ENCODE data around the gene SH3BP1.
"Not testable (repeated sequence)": the region's sequence is repeated elsewhere in the genome, so short reads cannot be mapped to it uniquely, and the experiment has no call there.

SH3BP1 gene

DNA sequence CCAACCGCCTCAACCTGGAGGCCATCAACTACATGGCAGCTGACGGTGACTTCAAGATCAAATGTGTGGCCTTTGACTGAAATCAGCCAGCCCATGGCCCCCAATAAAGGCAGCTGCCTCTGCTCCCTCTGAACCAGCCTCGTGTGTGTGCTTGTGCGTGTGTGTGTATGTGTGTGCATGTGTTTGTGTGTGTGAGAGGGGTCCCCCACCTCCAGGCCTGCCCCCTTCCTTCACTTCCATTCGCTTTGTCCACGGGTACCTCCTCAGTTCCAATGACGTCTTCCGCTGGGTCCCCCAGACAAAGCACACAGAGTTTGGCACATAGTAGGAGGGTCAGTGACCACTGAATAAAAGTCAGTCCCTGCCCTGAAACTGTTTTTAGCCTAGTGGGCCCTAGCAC is 40.2 kb downstream of the SH3BP1 start:
- no peak for DNase-seq (ENCODE audit: low read depth)

DNA sequence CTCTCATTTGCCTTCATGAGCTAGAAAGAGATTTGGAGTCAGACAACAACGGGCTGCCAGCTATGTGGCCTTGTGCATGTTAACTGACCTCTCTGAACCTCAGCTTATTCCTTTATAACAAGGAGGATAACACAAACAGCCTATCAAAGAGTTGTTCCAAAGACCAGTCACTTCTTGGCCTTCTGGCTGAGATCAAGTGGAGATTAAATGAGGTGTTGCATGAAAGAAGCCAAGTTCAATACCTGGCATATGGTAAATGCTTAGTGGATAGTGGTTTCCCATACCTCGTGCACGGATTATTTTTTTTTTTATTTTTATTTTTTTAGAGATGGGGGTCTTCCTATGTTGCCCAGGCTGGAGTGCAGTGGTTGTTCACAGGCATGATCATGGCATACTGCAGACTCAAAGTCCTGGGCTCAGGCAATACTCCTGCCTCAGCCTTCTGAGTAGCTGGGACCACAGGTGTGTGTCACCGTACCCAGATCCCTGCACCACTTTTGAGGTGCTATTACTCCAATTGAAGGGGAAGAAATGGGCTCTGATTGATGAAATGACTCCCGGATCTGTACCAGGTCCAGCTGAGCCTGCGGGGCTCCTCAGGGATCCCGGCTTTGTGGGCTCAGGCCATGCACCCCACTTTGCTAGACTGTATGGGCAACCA is 40.9 kb downstream of the SH3BP1 start:
- DNase-seq (ENCODE audit: low read depth) = no peak

DNA sequence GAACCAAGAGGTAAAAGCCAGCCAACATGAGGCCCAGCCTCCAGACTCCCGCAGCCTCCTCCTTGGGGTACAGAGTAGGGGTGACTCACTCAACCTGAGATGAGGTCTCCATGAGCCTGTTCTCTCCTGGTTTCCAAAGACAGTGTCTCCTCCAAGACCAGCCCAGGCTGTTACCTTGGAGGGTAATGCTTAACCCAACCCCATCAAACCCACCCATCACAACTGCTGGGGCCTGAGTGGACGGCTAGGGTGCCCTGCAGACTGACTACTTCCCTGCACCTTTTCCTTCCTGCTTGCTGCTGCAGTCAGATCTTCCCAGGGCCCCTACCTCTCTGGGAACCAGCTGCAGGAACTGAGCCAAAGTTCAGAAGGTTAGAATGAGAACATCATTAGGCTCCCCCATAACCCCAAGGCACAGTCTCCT is 41.5 kb downstream of the SH3BP1 start:
- no peak for DNase-seq (ENCODE audit: low read depth)

DNA sequence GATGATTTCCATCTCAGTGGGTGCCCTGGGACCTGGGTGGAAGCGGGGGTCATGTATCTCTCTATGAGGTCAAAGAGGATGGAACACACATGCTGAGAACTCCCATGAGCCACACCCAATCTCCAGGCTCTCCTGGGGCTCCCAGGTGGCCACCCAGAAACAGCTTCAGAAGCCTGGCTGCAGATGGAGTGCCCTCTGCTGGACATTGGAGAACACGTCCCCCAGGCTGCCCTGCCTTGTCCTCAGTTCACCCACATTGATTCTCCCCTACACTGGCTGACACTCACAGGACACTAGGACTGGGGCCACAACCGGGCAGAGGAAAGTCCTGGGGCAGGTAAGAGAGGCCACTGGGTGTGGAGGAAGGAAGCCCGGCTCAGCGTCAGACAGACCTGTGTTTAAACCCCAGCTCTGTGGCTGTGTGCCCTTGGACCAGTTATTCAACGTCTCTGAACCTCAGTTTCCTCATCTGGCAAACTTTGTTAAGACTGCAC is 42.1 kb downstream of the SH3BP1 start:
- DNase-seq (ENCODE audit: low read depth) = peak; percentile 49

DNA sequence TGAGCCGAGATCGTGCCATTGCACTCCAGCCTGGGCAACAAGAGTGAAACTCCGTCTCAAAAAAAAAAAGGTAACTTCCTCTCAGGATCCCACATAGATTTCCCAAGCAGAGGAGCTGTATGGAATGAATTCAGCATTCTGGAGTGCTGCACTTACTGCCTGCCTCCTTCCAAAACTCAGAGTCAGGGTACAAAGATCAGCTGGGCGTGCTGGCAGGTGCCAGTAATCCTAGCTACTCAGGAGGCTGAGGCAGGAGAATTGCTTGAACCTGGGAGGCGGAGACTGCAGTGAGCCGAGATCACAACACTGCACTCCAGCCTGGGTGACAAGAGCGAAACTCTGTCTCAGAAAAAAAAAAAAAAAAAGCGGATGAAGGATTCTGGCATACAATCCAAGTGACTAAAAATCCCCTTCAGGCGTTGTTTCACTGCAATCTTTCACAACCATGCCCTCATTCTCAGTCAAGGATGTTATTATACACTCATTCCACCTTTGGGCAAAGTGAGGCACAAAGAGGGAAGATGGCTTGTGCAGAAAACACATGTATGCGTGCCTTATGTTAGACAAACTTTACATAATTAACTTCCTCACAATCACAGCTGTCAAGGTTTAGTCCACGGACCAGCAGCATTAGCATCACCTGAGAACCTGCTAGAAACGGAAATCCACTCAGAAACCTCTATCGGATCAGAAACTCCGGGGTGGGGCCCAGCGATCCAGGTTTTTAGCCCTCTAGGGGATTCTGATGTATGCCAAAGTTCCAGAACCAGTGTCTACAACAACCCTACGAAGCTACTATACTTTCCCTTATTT is 45.5 kb downstream of the SH3BP1 start:
- DNase-seq (ENCODE audit: low read depth) = no peak

DNA sequence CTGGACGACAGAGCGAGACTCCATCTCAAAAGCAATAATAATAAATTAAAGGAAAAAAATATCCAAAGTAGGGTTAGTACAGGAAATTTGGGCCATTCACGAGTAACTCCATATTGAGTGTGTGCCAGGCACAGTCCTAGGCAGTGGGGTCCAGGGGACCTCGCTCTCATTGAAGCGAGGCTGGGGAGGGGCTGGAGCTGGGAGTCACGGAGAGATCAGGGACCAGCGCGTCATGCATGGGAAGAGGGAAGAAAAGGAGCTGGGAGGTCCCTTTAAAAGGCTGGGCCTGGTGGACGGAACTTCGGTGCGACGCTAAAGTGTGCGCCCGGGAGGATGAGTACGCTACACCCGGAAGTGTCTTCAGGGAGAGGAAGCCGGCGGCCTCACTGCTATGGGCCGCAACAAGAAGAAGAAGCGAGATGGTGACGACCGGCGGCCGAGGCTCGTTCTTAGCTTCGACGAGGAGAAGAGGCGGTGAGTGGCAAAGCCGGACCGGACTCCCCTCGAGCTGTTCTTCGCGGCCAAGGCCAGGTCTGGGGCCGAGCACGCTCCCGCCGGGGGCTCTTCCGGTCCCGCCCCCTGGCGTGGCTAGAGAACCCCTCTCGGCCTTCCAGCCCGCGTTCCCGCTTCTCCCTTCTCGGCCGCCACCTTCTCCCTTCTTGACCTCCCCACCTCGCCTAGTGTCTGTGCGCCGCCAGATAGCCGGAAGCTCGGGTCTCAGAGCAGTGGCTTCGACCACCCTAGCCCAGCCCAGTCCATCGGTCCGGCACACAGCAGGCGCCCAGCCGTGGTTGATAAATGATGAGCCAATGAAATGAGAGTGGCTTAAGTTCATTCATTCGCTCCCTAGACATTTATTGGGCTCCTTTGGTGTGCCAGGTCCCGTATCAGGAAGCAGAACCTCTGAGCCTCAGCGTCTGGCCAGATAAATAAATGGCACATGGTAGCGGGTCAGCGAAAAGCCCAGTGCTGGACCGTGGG is 46.8 kb downstream of the SH3BP1 start, which contains the start of gene NOL12:
Gene NOL12, plus strand, starts transcription at position 342 of the 981 bp plus-strand sequence. Its CDS starts 50 bp downstream, at position 392.
- peak; percentile 55 for DNase-seq (ENCODE audit: low read depth)

DNA sequence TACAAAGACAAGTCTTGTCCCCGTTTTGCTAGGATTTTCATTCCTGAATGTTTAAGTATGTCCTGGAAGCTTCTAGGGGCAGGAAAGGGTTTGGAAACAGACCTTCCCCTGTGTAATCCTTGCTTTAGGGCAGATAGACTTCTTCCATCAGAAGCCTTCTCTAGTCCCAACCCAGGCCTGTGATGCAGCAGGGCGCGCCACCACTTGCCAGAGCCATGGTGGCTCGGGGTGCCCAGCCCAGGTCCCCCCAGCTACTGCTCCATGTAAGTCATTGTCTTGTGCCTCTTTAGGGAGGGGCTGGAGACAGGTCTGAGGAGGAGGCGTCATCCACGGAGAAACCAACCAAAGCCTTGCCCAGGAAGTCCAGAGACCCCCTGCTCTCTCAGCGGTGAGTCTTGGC is 50.9 kb downstream of the SH3BP1 start:
- DNase-seq (ENCODE audit: low read depth) = no peak

DNA sequence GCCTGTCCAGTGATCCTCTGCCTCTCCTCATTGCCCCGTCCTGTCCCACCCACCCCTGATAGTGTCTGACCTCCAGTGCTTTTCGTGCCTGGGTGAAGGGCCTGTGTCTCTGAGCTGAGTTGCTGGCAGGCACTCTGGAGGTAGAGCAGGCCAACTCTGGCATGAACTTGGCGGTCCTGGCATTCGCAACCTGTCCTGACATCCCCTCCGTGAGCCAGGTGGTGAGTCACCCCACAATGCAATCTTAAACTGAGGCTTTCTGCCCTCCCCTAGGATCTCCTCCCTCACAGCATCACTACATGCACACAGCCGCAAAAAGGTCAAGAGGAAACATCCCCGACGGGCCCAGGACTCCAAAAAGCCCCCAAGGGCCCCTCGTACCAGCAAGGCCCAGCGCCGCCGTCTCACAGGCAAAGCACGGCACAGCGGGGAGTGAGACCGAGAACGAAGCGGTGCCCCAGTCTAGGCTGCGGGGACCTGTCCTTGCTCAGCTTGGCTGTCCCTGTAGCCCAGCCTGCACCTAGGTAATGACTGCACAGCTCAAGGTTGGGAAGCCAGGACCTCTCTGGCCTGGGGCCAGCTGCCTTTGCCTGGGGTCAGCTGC is 51.5 kb downstream of the SH3BP1 start:
- DNase-seq (ENCODE audit: low read depth) = no peak

DNA sequence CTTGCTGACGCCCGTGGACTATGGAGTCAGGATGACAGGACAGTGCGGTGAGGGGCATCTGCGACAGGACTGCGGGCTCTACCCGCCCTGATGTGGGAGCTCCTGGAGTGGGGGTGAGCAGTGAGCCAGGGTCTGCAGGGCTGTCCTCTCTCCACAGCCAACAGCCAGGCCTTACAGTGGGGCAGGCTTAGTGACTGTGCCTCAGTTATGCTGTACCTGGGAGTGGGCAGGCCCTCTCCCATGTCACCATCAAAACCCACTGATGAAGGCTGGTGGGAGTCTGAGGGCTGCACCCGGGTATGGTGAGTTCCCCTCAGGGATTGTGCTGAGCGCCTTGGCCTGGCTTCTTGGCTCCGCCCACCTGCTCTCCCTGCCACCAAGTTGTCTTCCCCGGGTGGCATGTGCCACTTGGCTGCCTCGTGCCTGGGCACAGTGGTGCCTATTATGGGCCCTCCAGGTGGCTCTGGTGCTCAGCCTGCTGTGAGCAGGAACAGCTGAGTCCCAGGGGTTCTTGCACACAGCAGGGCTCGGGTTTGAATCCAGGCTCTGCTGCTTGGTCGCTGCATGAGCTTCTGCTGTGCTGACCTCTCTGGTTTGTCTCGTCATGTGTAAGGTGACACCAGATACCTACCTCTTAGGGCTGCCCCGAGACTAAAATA is 53.3 kb downstream of the SH3BP1 start:
- no peak for DNase-seq (ENCODE audit: low read depth)

DNA sequence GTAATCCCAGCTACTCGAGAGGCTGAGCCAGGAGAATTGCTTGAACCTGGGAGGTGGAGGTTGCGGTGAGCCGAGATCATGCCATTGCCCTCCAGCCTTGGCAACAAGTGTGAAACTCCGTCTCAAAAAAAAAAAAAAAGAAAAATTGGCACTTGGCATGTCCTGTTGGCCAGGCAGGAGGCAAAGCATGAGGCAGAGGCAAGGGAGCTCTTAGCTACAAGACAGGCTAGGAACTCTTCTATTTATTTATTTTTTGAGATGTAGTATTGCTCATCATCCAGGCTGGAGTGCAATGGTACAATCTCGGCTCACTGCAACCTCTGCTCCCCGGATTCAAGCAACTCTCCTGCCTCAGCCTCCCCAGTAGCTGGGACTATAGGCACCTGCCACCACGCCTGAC is 54.7 kb downstream of the SH3BP1 start:
- DNase-seq (ENCODE audit: low read depth) = not testable (repeated sequence)

DNA sequence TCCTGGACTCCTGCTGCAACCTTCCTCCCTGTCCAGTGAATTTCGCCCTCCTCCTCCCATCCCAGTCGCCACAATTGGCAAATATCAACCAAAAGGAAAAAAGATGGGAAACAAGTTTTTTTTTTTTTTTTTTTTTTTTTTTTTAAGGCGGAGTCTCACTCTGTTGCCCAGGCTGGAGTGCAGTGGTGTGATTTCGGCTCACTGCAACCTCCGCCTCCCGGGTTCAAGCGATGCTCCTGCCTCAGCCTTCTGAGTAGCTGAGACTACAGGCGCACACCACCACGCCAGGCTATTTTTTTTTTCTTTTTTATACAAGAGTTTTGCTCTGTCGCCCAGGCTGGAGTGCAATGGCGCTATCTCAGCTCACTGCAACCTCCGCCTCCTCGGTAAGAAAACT is 56.8 kb downstream of the SH3BP1 start:
- DNase-seq (ENCODE audit: low read depth) = not testable (repeated sequence)

DNA sequence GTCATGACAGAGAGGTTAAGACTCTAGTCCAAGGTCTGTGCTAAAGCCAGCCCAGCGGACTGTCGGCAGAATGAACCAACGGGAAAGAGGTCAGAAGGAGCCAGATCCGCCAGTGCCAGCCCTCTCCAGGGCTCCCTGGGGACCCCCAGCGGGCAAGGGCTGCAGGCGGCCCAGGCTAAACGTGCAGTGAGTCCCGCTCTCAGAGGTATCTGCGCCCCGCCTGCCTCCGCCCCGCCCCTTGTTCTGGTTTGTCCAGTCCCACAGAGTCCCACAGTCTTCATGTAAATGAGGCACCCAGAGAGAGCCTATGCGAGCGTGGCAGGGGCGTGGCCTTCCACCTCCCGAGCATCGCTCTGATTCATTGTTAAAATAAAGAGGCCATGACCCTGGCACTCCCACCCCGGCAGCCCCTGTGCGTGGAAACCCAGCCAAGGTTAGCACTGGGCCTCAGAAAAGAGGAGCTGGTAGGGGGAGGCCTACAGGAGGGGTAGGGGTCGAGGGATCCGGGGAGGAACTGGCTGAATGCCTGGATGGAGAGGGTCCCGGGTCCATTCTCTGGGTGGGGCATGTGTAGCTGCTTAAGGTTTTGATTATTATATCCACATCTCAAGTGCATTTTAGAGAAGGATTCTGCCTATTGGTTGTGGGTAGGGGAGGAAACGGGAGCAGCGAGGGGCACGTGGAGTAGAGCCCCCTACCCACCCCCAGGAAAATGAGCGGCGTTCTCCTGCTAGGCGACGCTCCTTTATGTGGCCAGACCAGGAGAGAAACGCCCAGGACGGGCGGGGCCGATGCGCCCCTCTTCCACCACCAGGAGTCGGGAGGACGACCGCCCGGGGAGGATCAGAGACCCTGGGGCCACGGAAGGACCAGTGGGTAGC is 57.4 kb downstream of the SH3BP1 start, which contains the start of gene TRIOBP:
Gene TRIOBP, plus strand, starts transcription at position 392 of the 881 bp plus-strand sequence. CDS start 4,318 bp downstream, outside the sequence.
- DNase-seq (ENCODE audit: low read depth) = peak; percentile 78

DNA sequence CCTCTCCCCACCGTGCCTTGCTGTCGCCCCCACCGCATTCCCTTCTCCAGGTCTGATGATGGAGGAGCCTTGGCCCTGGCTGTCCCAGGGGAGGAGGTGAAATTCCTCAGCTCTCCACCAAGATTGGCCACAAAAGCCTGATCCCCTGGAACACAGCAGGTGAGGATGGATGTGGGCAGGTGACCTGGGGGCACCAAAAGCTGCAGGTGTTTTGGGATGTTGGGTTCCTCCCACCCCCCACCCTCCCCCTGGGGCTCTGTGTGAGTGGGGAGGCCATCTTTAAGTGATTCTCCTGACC is 58.0 kb downstream of the SH3BP1 start:
- DNase-seq (ENCODE audit: low read depth) = no peak

DNA sequence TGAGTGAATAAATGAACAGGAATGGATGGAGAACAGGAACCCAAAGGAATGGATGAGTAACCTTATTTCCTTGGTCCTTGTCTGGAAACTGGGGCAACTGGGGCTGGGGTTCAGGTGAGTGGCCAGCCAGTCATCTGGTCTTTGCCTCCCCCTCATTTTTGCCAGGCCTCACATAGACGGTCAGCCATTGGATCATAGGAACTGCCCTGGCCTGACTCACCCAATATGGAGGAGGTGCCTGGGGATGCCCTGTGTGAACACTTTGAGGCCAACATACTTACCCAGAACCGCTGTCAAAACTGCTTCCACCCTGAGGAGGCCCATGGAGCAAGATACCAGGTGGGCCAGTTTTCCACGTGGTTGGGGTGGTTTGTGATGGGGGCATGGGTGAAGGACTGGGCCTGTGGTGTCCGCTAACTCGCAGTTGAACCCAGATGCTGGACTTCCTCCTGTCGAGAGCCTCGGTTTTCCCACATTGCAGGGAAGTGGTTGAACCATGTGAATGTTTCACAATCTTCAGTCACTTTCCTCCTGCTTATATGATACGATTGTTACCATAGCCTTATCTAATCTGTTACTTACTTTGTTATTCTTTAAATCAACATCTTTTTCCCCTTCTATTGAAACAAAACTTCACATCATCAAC is 61.8 kb downstream of the SH3BP1 start:
- no peak for DNase-seq (ENCODE audit: low read depth)

DNA sequence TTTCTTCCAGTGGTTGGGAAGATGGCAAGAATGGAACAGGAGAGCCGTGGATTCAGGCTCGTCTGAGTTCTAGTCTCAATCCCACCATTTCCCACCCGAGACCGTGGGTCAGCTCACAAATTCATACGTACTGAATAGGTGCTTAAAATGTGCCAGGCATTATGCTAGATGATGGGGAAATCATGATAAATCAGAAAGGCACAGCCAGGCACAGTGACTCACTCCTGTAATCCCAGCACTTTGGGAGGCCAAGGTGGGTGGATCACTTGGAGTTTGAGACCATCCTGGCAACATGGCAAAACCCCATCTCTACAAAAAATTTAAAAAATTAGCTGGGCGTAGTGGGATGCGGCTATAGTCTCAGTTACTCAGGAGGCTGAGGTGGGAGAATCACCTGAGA is 64.4 kb downstream of the SH3BP1 start:
- no peak for DNase-seq (ENCODE audit: low read depth)

DNA sequence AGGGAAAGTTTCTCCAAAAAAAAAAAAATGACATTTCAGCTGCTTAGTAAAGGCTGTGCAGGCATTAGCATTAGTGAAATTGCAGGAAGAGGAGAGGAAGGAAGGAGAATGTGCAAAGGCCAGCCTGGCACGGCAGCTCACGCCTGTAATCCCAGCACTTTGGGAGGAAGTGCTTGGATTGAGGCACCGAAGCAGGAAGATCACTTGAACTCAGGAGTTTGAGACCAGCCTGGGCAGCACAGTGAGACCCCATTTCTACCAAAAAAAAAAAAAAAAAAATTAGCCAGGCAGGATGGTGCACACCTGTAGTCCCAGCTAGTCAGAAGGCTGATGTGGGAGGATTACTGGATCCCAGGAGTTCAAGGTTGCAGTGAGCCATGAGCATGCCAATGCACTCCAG is 65.2 kb downstream of the SH3BP1 start:
- no peak for DNase-seq (ENCODE audit: low read depth)

DNA sequence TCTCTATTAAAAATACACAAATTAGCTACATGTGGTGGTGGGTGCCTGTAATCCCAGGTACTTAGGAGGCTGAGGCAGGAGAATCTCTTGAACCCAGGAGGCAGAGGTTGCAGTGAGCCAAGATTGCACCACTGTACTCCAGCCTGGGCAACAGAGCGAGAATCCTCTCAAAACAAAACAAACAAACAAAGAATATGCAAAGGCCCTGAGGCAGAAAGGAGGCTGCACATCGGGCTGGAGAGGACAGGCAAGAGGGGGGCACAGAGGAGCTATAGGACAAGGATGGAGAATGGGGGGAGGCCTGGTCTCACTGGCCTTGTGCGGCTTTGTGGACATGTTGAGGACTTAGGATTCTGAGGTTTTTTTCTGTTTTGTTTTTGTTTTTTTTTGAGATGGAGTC is 65.7 kb downstream of the SH3BP1 start:
- DNase-seq (ENCODE audit: low read depth) = no peak

Data from stimulated activated CD8-positive, alpha-beta memory T cell treated with anti-CD3 and anti-CD28 coated beads, Interleukin-7, amount 100 ng/mL, for 24 hours (primary cell).